ENCODE data around the gene CHAT.

DNA sequence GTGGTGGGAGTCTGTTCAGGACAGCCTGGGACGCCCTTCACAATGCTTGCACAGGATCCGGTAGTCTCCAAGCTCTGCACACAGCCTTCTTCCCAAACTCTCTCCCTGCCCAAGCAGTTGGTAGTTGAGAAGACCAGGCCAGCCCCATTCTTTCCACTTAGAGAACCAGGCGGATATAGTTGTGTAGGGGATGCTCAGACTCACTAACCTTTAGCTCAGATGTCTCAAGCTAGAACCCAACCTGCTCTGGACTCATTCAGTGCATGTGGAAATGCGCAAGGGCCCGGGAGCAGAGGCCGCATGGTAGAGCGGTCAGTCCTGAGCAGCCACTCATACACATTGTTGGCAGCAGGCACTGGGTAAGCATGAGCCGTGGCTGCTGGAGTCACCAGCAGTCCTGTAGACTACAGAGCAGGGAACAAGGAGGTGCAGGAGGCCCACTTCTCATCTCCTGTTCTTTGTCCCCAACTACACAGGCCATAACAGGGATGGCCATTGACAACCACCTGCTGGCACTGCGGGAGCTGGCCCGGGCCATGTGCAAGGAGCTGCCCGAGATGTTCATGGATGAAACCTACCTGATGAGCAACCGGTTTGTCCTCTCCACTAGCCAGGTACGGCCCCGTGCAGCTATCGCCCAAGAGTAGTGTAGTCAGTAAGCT lies 48.5 kb downstream of the CHAT start:
- no peak for TF ChIP-seq POLR2A (IDR thresholded peaks at IDR 0.05)
- TF ChIP-seq, protein P1, sequence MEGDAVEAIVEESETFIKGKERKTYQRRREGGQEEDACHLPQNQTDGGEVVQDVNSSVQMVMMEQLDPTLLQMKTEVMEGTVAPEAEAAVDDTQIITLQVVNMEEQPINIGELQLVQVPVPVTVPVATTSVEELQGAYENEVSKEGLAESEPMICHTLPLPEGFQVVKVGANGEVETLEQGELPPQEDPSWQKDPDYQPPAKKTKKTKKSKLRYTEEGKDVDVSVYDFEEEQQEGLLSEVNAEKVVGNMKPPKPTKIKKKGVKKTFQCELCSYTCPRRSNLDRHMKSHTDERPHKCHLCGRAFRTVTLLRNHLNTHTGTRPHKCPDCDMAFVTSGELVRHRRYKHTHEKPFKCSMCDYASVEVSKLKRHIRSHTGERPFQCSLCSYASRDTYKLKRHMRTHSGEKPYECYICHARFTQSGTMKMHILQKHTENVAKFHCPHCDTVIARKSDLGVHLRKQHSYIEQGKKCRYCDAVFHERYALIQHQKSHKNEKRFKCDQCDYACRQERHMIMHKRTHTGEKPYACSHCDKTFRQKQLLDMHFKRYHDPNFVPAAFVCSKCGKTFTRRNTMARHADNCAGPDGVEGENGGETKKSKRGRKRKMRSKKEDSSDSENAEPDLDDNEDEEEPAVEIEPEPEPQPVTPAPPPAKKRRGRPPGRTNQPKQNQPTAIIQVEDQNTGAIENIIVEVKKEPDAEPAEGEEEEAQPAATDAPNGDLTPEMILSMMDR (IDR thresholded peaks at IDR 0.05): no peak

Measured in right lobe of liver (tissue), 4 donors.